Medulla oblongata (tissue), 1 donor: ENCODE measurements around the gene SCIN.
"Not testable (repeated sequence)": the region's sequence is repeated elsewhere in the genome, so short reads cannot be mapped to it uniquely, and the experiment has no call there.

Source experiments
- DNase-seq: peaks from one replicate; pipeline ENCODE4 v3.0.0-alpha.2; 2015; ENCODE audit errors: extremely low spot score

SCIN gene

GRCh38 chr7:12570534-12571461 lies at the start of gene SCIN:
SCIN (plus strand) TSS chr7:12570720; CDS start chr7:12570787, 67 bp downstream.
- peak; percentile 66 for DNase-seq

GRCh38 chr7:12524794-12525386 lies 45.6 kb upstream of the SCIN start:
- peak; percentile 74 for DNase-seq

GRCh38 chr7:12526693-12527092 lies 43.8 kb upstream of the SCIN start:
- not testable (repeated sequence) for DNase-seq

DNA sequence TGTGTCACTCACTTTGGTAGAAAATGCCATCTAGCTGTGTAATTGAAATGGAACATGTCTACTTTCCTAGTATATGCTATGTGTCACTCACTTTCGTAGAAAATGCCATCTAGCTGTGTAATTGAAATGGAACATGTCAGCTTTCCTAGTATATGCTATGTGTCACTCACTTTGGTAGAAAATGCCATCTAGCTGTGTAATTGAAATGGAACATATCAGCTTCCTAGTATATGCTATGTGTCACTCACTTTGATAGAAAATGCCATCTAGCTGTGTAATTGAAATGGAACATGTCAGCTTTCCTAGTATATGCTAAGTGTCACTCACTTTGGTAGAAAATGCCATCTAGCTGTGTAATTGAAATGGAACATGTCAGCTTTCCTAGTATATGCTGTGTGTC lies 42.9 kb upstream of the SCIN start:
- not testable (repeated sequence) for DNase-seq

- no peak for DNase-seq
Measured at GRCh38 chr7:12529971-12530710, 40.4 kb upstream of the SCIN start.

- no peak for DNase-seq
Measured at GRCh38 chr7:12531784-12532183, 38.7 kb upstream of the SCIN start.

DNA sequence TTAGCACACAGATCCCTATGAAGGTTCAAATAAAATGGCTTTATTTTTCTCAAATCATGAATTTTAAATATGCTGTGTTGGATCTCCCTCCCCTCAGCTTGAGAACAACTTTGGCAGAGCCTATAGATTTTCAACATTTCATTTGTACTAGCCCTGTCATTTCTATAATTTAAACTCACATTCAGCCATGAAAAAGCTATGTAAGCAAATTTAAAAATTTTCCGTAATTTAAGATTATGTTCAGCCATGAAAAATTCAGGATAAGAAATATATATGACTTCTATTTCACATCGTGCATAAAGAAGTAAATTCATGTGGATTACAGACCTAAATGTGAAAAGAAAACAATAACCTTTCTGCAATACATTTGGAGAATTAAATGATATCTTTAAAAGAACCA lies 36.5 kb upstream of the SCIN start:
- DNase-seq: no peak

- DNase-seq: no peak
Measured at GRCh38 chr7:12539681-12540080, 30.8 kb upstream of the SCIN start.

- DNase-seq: no peak
Measured at GRCh38 chr7:12540850-12541249, 29.7 kb upstream of the SCIN start.

- DNase-seq: no peak
Measured at GRCh38 chr7:12543586-12543985, 26.9 kb upstream of the SCIN start.

DNA sequence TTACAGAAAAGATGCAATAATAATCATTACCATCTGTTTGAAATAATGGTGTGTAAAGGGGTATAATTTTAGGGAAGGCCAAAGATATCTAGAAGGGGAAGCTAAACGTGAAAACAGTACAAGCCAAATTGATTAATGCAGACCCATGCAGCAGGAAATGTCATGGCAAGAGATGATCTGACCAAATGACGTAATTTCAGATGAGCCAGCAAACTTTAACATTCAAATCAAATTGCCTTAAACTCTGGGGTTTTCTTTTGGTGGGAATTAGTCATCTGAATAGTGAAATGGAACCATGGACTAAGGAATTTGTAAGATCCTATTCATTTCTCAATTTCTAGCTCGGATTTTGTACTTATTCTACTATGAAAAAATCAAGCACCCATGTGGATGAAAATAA lies 21.4 kb upstream of the SCIN start:
- no peak for DNase-seq

DNA sequence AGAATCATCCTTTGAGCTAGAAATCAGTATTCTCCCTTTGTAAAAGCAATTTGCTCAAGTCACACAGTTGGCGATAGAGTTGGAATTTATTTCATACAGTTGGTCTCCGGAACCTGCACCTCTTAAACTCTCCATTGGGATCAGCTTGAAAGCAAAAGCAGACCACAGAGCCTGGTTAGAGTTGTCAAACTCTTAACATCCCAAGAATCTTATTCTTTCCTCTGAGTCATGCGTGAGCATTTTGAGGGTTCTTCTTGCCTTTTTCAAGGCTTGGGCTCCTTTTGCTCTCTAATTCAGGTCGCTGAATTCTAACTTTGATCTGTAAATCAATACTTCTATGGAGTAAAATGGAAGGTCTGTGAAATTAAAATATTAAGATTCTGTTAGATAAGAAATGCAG lies 19.6 kb upstream of the SCIN start:
- DNase-seq: no peak

- no peak for DNase-seq
Measured at GRCh38 chr7:12552876-12553275, 17.6 kb upstream of the SCIN start.

GRCh38 chr7:12553416-12553815 lies 17.1 kb upstream of the SCIN start:
- DNase-seq: no peak

GRCh38 chr7:12554351-12554750 lies 16.2 kb upstream of the SCIN start:
- DNase-seq: no peak

DNA sequence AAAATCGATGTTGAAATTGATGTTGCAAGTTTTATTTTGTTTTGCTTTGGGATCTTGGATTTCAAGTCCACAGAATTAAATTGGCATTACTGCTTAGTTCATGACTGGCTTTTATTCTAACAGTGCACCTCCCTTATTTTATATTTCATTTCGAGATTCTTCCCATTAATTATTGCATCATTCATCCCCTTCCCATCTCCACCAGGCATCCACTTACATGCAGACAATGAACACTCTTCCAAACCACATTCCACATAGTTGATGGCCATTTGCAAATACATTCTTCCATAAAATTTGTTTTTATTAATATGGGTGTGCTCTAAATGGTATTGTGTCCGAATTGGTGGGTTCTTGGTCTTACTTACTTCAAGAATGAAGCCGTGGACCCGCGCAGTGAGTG lies 15.6 kb upstream of the SCIN start:
- DNase-seq: no peak

DNA sequence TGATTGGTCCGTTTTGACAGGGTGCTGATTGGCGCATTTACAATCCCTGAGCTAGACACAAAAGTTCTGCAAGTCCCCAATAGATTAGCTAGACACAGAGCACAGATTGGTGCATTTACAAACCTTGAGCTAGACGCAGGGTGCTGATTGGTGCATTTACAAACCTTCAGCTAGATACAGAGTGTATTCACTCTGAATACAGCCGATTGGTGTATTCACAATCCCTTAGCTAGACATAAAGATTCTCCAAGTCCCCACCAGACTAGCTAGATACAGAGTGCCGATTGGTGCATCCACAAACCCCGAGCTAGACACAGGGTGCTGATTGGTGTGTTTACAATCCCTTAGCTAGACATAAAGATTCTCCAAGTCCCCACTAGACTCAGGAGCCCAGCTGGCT lies 14.8 kb upstream of the SCIN start:
- DNase-seq: not testable (repeated sequence)

DNA sequence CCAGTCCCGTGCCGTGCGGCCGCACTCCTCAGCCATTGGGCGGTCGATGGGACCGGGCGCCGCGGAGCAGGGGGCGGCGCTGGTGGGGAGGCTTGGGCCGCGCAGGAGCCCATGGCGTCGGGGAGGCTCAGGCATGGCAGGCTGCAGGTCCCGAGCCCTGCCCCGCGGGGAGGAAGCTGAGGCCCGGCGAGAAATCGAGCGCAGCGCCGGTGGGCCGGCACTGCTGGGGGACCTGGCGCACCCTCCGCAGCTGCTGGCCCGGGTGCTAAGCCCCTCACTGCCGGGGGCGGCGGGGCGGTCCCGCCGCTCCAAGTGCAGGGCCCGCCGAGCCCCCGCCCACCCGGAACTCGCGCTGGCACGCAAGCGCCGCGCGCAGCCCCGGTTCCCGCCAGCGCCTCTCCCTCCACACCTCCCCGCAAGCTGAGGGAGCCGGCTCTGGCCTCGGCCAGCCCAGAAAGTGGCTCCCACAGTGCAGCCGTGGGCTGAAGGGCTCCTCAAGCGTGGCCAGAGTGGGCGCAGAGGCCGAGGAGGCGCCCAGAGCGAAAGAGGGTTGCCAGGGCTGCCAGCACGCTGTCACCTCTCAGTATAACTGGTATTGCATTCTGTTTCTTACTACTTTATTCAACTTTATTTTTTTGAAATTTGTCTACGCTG lies 14.3 kb upstream of the SCIN start:
- not testable (repeated sequence) for DNase-seq

DNA sequence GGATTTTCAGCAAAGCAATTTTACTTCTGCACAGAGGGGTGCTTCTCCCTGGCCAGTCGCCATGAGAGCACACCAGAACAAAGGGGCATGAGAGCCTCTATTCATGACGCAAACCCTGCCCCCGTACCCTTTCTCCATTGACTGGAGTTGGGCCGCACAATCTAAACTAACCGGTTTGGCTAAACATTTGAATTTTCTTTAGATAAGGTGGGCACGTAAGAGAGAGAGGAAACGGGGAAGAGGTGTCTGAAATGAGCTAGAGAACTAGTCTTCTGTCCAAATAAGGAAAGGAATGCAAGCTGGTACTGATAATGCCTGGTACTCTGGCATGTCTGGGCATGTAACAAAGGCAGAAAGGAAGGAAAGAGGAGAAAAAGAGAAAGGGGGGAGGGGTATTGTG lies 13.2 kb upstream of the SCIN start:
- no peak for DNase-seq

GRCh38 chr7:12564996-12565764 lies 5.3 kb upstream of the SCIN start:
- DNase-seq: no peak

GRCh38 chr7:12565873-12566272 lies 4.6 kb upstream of the SCIN start:
- no peak for DNase-seq
